H9 (cell line): ENCODE results near the gene KHNYN. TPM values are rescaled to one million over a fixed set of nuclear protein-coding genes. Genes with fewer than 3 reads are reported as not detected.

ENCODE experiments used
- DNase-seq: peaks from one replicate; pipeline ENCODE4 v3.0.0-alpha.2; 2017
- H2AFZ ChIP-seq: one replicate; pipeline ENCODE4 v1.6.1; 2013; ENCODE audit warnings: mild to moderate bottlenecking, low read length, control low read depth, moderate library complexity
- H2AK5ac ChIP-seq: 2 replicates; pipeline ENCODE4 v1.6.1; 2013; ENCODE audit warnings: low read length, control low read depth, mixed read lengths; ENCODE audit not compliant: insufficient read length
- H2BK120ac ChIP-seq: one replicate; pipeline ENCODE4 v1.6.1; 2013; ENCODE audit warnings: low read depth, mild to moderate bottlenecking, low read length, control low read depth, inconsistent platforms; ENCODE audit not compliant: poor library complexity, severe bottlenecking
- H2BK12ac ChIP-seq: 2 replicates; pipeline ENCODE4 v1.6.1; 2013; ENCODE audit warnings: low read length, control low read depth, mixed read lengths, low read depth; ENCODE audit not compliant: insufficient read length
- H2BK15ac ChIP-seq: 2 replicates; pipeline ENCODE4 v1.6.1; 2013; ENCODE audit warnings: low read depth, low read length, control low read depth
- H2BK20ac ChIP-seq: one replicate; pipeline ENCODE4 v1.6.1; 2013; ENCODE audit warnings: low read depth, mild to moderate bottlenecking, low read length, control low read depth, inconsistent platforms; ENCODE audit not compliant: poor library complexity, severe bottlenecking
- H2BK5ac ChIP-seq: 2 replicates; pipeline ENCODE4 v1.6.1; 2013; ENCODE audit warnings: low read length, control low read depth, mixed read lengths; ENCODE audit not compliant: insufficient read length
- H3K14ac ChIP-seq: 2 replicates; pipeline ENCODE4 v1.6.1; 2013; ENCODE audit warnings: low read length, control low read depth; ENCODE audit not compliant: insufficient read depth
- H3K18ac ChIP-seq: 2 replicates; pipeline ENCODE4 v1.6.1; 2013; ENCODE audit warnings: low read depth, mild to moderate bottlenecking, mixed read lengths, low read length, control low read depth; ENCODE audit not compliant: insufficient read length
- H3K23ac ChIP-seq: 2 replicates; pipeline ENCODE4 v1.6.1; 2013; ENCODE audit warnings: low read length, control low read depth, mixed read lengths, low read depth; ENCODE audit not compliant: insufficient read length
- H3K23me2 ChIP-seq: 2 replicates; pipeline ENCODE4 v1.6.1; 2013; ENCODE audit warnings: low read depth, mild to moderate bottlenecking, mixed read lengths, low read length, control low read depth; ENCODE audit not compliant: insufficient read length, poor library complexity, severe bottlenecking
- H3K27ac ChIP-seq: 2 replicates; pipeline ENCODE4 v1.5.1; 2013; ENCODE audit warnings: low read length, control low read depth, mixed read lengths, low read depth; ENCODE audit not compliant: insufficient read length
- H3K27me3 ChIP-seq: 2 replicates; pipeline ENCODE4 v1.6.1; 2013; ENCODE audit warnings: low read length, control low read depth, inconsistent platforms; ENCODE audit not compliant: insufficient read depth
- H3K4ac ChIP-seq: 2 replicates; pipeline ENCODE4 v1.6.1; 2013; ENCODE audit warnings: low read depth, mild to moderate bottlenecking, control low read depth, inconsistent platforms, low read length, moderate library complexity
- H3K4me1 ChIP-seq: 2 replicates; pipeline ENCODE4 v1.6.1; 2013; ENCODE audit warnings: low read length, control low read depth, inconsistent platforms; ENCODE audit not compliant: insufficient read depth
- H3K4me2 ChIP-seq: 2 replicates; pipeline ENCODE4 v1.6.1; 2013; ENCODE audit warnings: low read length, control low read depth, mixed read lengths; ENCODE audit not compliant: insufficient read length, insufficient read depth
- H3K56ac ChIP-seq: 2 replicates; pipeline ENCODE4 v1.6.1; 2013; ENCODE audit warnings: low read depth, mild to moderate bottlenecking, mixed read lengths, low read length, control low read depth; ENCODE audit not compliant: insufficient read length
- H3K79me1 ChIP-seq: 2 replicates; pipeline ENCODE4 v1.6.1; 2013; ENCODE audit warnings: low read depth, mild to moderate bottlenecking, moderate library complexity, low read length, control low read depth, inconsistent platforms; ENCODE audit not compliant: insufficient read depth, poor library complexity, severe bottlenecking
- H3K79me2 ChIP-seq: 2 replicates; pipeline ENCODE4 v1.6.1; 2013; ENCODE audit warnings: low read length, control low read depth, inconsistent platforms; ENCODE audit not compliant: insufficient read depth
- H3K9ac ChIP-seq: 2 replicates; pipeline ENCODE4 v1.6.1; 2013; ENCODE audit warnings: low read length, control low read depth, mixed read lengths; ENCODE audit not compliant: insufficient read length; ENCODE audit errors: extremely low read depth
- H3K9me3 ChIP-seq: one replicate; pipeline ENCODE4 v1.6.1; 2013; ENCODE audit warnings: low read depth, low read length, inconsistent platforms; ENCODE audit not compliant: control insufficient read depth
- H3T11ph ChIP-seq: one replicate; pipeline ENCODE4 v1.6.1; 2013; ENCODE audit warnings: mild to moderate bottlenecking, low read length, control low read depth, inconsistent platforms
- H4K20me1 ChIP-seq: one replicate; pipeline ENCODE4 v1.6.1; 2013; ENCODE audit not compliant: control insufficient read depth, insufficient read length, insufficient read depth
- H4K5ac ChIP-seq: 2 replicates; pipeline ENCODE4 v1.6.1; 2013; ENCODE audit warnings: low read depth, mild to moderate bottlenecking, mixed read lengths, low read length, control low read depth; ENCODE audit not compliant: insufficient read length
- H4K8ac ChIP-seq: replicated peaks from 2 replicates; pipeline ENCODE4 v1.6.1; 2013; ENCODE audit warnings: low read length, control low read depth, mixed read lengths, low read depth; ENCODE audit not compliant: insufficient read length
- H4K91ac ChIP-seq: 2 replicates; pipeline ENCODE4 v1.6.1; 2013; ENCODE audit warnings: low read depth, mild to moderate bottlenecking, moderate library complexity, mixed read lengths, low read length, control low read depth; ENCODE audit not compliant: insufficient read length
- H3K27ac Mint-ChIP-seq, 3 experiments: 2 replicates in 2 of 3; 3 replicates in 1 of 3; pipeline ENCODE4 v1.8.0; 2020 to 2021; ENCODE audit warnings: mixed read lengths in 3 of 3, mild to moderate bottlenecking in 1 of 3, moderate library complexity in 1 of 3
- H3K27me3 Mint-ChIP-seq: 2 replicates; pipeline ENCODE4 v1.8.0; 2021; ENCODE audit warnings: low read depth, mild to moderate bottlenecking, moderate library complexity, mixed read lengths
- H3K36me3 Mint-ChIP-seq, 3 experiments: 2 replicates in 2 of 3; 3 replicates in 1 of 3; pipeline ENCODE4 v1.8.0; 2020 to 2021; ENCODE audit warnings: low read depth in 3 of 3, mixed read lengths in 3 of 3; ENCODE audit not compliant: insufficient read depth in 1 of 3
- H3K4me1 Mint-ChIP-seq, 2 experiments: 2 replicates each; pipeline ENCODE4 v1.8.0; 2020; ENCODE audit warnings: mixed read lengths in 2 of 2
- H3K4me3 Mint-ChIP-seq, 2 experiments: 2 replicates in 1 of 2; 3 replicates in 1 of 2; pipeline ENCODE4 v1.8.0; 2020 to 2021; ENCODE audit warnings: mild to moderate bottlenecking in 2 of 2, mixed read lengths in 2 of 2, moderate library complexity in 1 of 2
- H3K9me3 Mint-ChIP-seq, 2 experiments: 2 replicates in 1 of 2; 3 replicates in 1 of 2; pipeline ENCODE4 v1.8.0; 2020; ENCODE audit warnings: mild to moderate bottlenecking in 2 of 2, mixed read lengths in 2 of 2, moderate library complexity in 1 of 2
- CTCF ChIP-seq: fragments of 200-600 bp; sonication (generic); conservative IDR thresholded peaks from 3 replicates; pipeline ENCODE4 v1.8.0; 2021; ENCODE audit warnings: antibody characterized with exemption, mild to moderate bottlenecking
- WGBS: extraction: QIAGEN DNeasy Blood & Tissue Kit; methylation state at CpG from one replicate; pipeline ENCODE4 v1.1.7; 2013; ENCODE audit warnings: missing lambda C conversion rate, low lambda C conversion rate, mixed read lengths; ENCODE audit not compliant: insufficient read length; ENCODE audit errors: extremely low coverage; 5-methylcytosine and 5-hydroxymethylcytosine counted together
- total RNA-seq: library from RNA; stranded (reverse); gene quantifications from 2 replicates; pipeline ENCODE4 v1.2.1, GENCODE V29; 2021

The KHNYN gene
- total RNA-seq, 1 experiment from 2014 or later: 30.0 TPM

GRCh38 chr14:24422261-24422660 lies 7.5 kb upstream of the KHNYN start:
- Mint-ChIP-seq H3K36me3 (no peaks in the 10 kb centered on the region), H3K4me3 (no peak overlapping the region), H3K4me1 (peaks cover 7 to 8% of the 10 kb centered on the region in 2 experiments), H3K27me3 (peaks cover 24% of the 10 kb centered on the region), H3K27ac (no peak overlapping the region), H3K9me3 (no peaks in the 10 kb centered on the region)
- Histone ChIP-seq H3K4me1 (no peaks in the 10 kb centered on the region; the same call in 1 of the 2 replicates), H2BK5ac (no peak overlapping the region), H2BK120ac (no peak overlapping the region), H2AFZ (no peak overlapping the region), H4K5ac (no peak overlapping the region), H3K79me1 (no peaks in the 10 kb centered on the region), H3K27me3 (peaks cover 2% of the 10 kb centered on the region), H3K9me3 (no peaks in the 10 kb centered on the region), H4K8ac (no peak overlapping the region), H3K4ac (no peak overlapping the region), H2BK15ac (no peak overlapping the region), H3T11ph (no peak overlapping the region), H2BK20ac (no peak overlapping the region), H3K27ac (no peak overlapping the region), H3K79me2 (no peaks in the 10 kb centered on the region), H2AK5ac (no peak overlapping the region), H3K18ac (no peak overlapping the region), H3K56ac (no peak overlapping the region), H4K91ac (no peak overlapping the region), H3K4me2 (no peak overlapping the region), H2BK12ac (no peak overlapping the region), H3K9ac (no peak overlapping the region), H3K23ac (no peak overlapping the region), H3K14ac (no peak overlapping the region), H4K20me1 (no peaks in the 10 kb centered on the region), H3K23me2 (no peaks in the 10 kb centered on the region)
- DNase-seq: peak; percentile 3
- no CpG with 5 or more reads among the region's 4 CpGs for WGBS
- TF ChIP-seq CTCF: no peak
